ENCODE results near the gene CLCN2. TPM values are rescaled to one million over a fixed set of nuclear protein-coding genes. Genes with fewer than 3 reads are reported as not detected.

The CLCN2 gene
- total RNA-seq, 1 donor from 2014 or later = 8.1 TPM

- intact Hi-C loops (cut with DNase I) = no loop called here
- Histone ChIP-seq H3K27me3 (no peaks in the 10 kb centered on the region), H3K4me3 (no peak overlapping the region), H3K27ac (no peak overlapping the region), H3K9me3 (no peaks in the 10 kb centered on the region), H3K36me3 (peaks cover 27 to 78% of the 10 kb centered on the region in 2 donors), H3K4me1 (peaks cover 41% of the 10 kb centered on the region)
- no peak for TF ChIP-seq POLR2AphosphoS5 (IDR thresholded peaks at IDR 0.05; ENCODE audit: insufficient read depth in 1 of 2, low read depth in 1 of 2)
- no peak for TF ChIP-seq POLR2A (IDR thresholded peaks at IDR 0.05)
- no peak for TF ChIP-seq CTCF (IDR thresholded peaks at IDR 0.05)
- no peak for DNase-seq (ENCODE audit: extremely low spot score in 2 of 2)
Measured at GRCh38 chr3:184322731-184323487, 38.5 kb downstream of the CLCN2 start.

- H3K4me1 ChIP-seq = peaks cover 53% of the 10 kb centered on the region
- TF ChIP-seq POLR2AphosphoS5 (IDR thresholded peaks at IDR 0.05; ENCODE audit: insufficient read depth in 1 of 2, low read depth in 1 of 2) = no peak
- no peak for TF ChIP-seq POLR2A (IDR thresholded peaks at IDR 0.05)
- no peak for TF ChIP-seq CTCF (IDR thresholded peaks at IDR 0.05)
- intact Hi-C loops (cut with DNase I) = no loop called here
Measured at GRCh38 chr3:184321666-184322065, 39.7 kb downstream of the CLCN2 start.

GRCh38 chr3:184320104-184320445, 41.3 kb downstream of the CLCN2 start:
- no peak for TF ChIP-seq POLR2A (IDR thresholded peaks at IDR 0.05)
- TF ChIP-seq POLR2AphosphoS5 (IDR thresholded peaks at IDR 0.05; ENCODE audit: insufficient read depth in 1 of 2, low read depth in 1 of 2) = peak; percentile 59 to 82
- Histone ChIP-seq H3K27me3 (no peaks in the 10 kb centered on the region), H3K36me3 (peaks cover 9 to 55% of the 10 kb centered on the region in 2 donors), H3K4me3 (peak overlapping the region; percentile 39 to 45), H3K27ac (peak overlapping the region; percentile 95), H3K9me3 (no peaks in the 10 kb centered on the region), H3K4me1 (peaks cover 68% of the 10 kb centered on the region)
- intact Hi-C loops (cut with DNase I) = no loop called here
- peak in 1 of 2 donors; percentile 96 for DNase-seq (ENCODE audit: extremely low spot score in 2 of 2)

More at GRCh38 chr3:184321666-184322065, 39.7 kb downstream of the CLCN2 start:
- H3K27me3 ChIP-seq = no peaks in the 10 kb centered on the region
- H3K36me3 ChIP-seq = peaks cover 20 to 71% of the 10 kb centered on the region in 2 donors
- H3K4me3 ChIP-seq = no peak overlapping the region
- DNase-seq (ENCODE audit: extremely low spot score in 2 of 2) = no peak
- no peaks in the 10 kb centered on the region for H3K9me3 ChIP-seq
- H3K27ac ChIP-seq = peak overlapping the region; percentile 95

GRCh38 chr3:184317201-184317600, 44.2 kb downstream of the CLCN2 start:
- no peaks in the 10 kb centered on the region for H3K9me3 ChIP-seq
- H3K27me3 ChIP-seq = no peaks in the 10 kb centered on the region
- intact Hi-C loops (cut with DNase I) = no loop called here
- DNase-seq (ENCODE audit: extremely low spot score in 2 of 2) = no peak
- no peak overlapping the region for H3K4me3 ChIP-seq
- peak overlapping the region; percentile 94 for H3K27ac ChIP-seq
- TF ChIP-seq POLR2AphosphoS5 (IDR thresholded peaks at IDR 0.05; ENCODE audit: insufficient read depth in 1 of 2, low read depth in 1 of 2) = no peak
- no peak for TF ChIP-seq CTCF (IDR thresholded peaks at IDR 0.05)
- TF ChIP-seq POLR2A (IDR thresholded peaks at IDR 0.05) = no peak
- peaks cover 6 to 26% of the 10 kb centered on the region in 2 donors for H3K36me3 ChIP-seq
- H3K4me1 ChIP-seq = peaks cover 68% of the 10 kb centered on the region

GRCh38 chr3:184316792-184317191, 44.6 kb downstream of the CLCN2 start:
- TF ChIP-seq CTCF (IDR thresholded peaks at IDR 0.05) (no peak), POLR2AphosphoS5 (IDR thresholded peaks at IDR 0.05; ENCODE audit: insufficient read depth in 1 of 2, low read depth in 1 of 2) (no peak), POLR2A (IDR thresholded peaks at IDR 0.05) (no peak)
- H3K4me1 ChIP-seq = peaks cover 66% of the 10 kb centered on the region
- DNase-seq (ENCODE audit: extremely low spot score in 2 of 2) = no peak
- peak overlapping the region; percentile 94 for H3K27ac ChIP-seq
- H3K36me3 ChIP-seq = peaks cover 3 to 22% of the 10 kb centered on the region in 2 donors
- no peaks in the 10 kb centered on the region for H3K27me3 ChIP-seq
- peak overlapping the region in 1 of 2 donors; percentile 66 for H3K4me3 ChIP-seq
- H3K9me3 ChIP-seq = no peaks in the 10 kb centered on the region
- intact Hi-C loops (cut with DNase I) = no loop called here

All from vagina (tissue), 2 donors.